Thyroid gland (tissue), 4 donors: ENCODE data around the gene RSRP1.

Experiments
- POLR2A ChIP-seq, 2 donors: fragments of 450-650 bp; IDR thresholded peaks; one replicate each; pipeline ENCODE4 v1.6.1; 2017; ENCODE audit warnings: antibody characterized with exemption in 2 of 2, mild to moderate bottlenecking in 2 of 2, moderate library complexity in 1 of 2
- TF ChIP-seq, protein P1 (sequence below), 6 experiments: fragments of 200-600 bp in 3 of 6; fragments of 450-650 bp in 3 of 6; sonication (generic) in 3 of 6; IDR thresholded peaks; one replicate each; pipeline ENCODE4 v1.5.1; 2016 to 2019; ENCODE audit warnings: antibody characterized with exemption in 6 of 6, mild to moderate bottlenecking in 2 of 6, inconsistent platforms in 1 of 6, moderate library complexity in 1 of 6

DNA sequence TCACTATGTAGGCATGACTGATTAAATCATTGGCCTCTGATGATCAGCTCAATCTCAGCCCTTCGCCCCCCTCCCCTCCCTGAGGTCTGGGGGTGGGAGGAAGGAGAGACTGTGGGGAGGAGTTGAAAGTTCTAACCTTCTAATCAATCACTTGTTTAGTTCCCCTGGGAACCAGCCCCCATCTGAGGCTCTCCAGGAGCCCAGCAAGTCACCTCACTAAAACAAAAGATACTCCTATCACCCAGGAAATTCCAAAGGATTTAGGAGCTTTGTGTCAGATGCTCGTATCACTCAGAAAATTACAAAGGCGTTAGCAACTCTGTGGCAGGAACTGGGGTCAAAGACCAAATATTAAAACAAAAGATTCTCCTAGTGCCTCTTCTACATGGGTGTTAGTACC is 36.5 kb downstream of the RSRP1 start:
- TF ChIP-seq, protein P1, sequence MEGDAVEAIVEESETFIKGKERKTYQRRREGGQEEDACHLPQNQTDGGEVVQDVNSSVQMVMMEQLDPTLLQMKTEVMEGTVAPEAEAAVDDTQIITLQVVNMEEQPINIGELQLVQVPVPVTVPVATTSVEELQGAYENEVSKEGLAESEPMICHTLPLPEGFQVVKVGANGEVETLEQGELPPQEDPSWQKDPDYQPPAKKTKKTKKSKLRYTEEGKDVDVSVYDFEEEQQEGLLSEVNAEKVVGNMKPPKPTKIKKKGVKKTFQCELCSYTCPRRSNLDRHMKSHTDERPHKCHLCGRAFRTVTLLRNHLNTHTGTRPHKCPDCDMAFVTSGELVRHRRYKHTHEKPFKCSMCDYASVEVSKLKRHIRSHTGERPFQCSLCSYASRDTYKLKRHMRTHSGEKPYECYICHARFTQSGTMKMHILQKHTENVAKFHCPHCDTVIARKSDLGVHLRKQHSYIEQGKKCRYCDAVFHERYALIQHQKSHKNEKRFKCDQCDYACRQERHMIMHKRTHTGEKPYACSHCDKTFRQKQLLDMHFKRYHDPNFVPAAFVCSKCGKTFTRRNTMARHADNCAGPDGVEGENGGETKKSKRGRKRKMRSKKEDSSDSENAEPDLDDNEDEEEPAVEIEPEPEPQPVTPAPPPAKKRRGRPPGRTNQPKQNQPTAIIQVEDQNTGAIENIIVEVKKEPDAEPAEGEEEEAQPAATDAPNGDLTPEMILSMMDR (IDR thresholded peaks at IDR 0.05), result no peak
- TF ChIP-seq POLR2A (IDR thresholded peaks at IDR 0.05), result no peak
